Immature natural killer cell (primary cell): ENCODE data around the gene CDK5RAP2. TPM values are rescaled to one million over a fixed set of nuclear protein-coding genes. Genes with fewer than 3 reads are reported as not detected.

Experiments
- DNase-seq, 3 donors: peaks; one replicate each; pipeline ENCODE4 v3.0.0; 2022; ENCODE audit warnings: mixed read lengths in 1 of 3
- H3K27ac Mint-ChIP-seq, 6 donors: one replicate each; pipeline ENCODE4 v1.8.0; 2020; ENCODE audit warnings: mixed read lengths in 6 of 6, mild to moderate bottlenecking in 5 of 6, inconsistent platforms in 4 of 6, moderate library complexity in 3 of 6
- H3K27me3 Mint-ChIP-seq, 3 donors: one replicate each; pipeline ENCODE4 v1.8.0; 2020 to 2021; ENCODE audit warnings: low read depth in 3 of 3, mild to moderate bottlenecking in 3 of 3, mixed read lengths in 3 of 3, moderate library complexity in 3 of 3, inconsistent platforms in 1 of 3
- H3K36me3 Mint-ChIP-seq, 3 donors: one replicate each; pipeline ENCODE4 v1.8.0; 2020; ENCODE audit warnings: mixed read lengths in 3 of 3, inconsistent platforms in 2 of 3, mild to moderate bottlenecking in 2 of 3
- H3K4me1 Mint-ChIP-seq, 2 donors: one replicate each; pipeline ENCODE4 v1.8.0; 2020; ENCODE audit warnings: inconsistent platforms in 2 of 2, mild to moderate bottlenecking in 2 of 2, mixed read lengths in 2 of 2, moderate library complexity in 1 of 2
- H3K4me3 Mint-ChIP-seq, 5 donors: one replicate each; pipeline ENCODE4 v1.8.0; 2020; ENCODE audit warnings: mild to moderate bottlenecking in 5 of 5, mixed read lengths in 5 of 5, inconsistent platforms in 3 of 5, moderate library complexity in 3 of 5
- H3K9me3 Mint-ChIP-seq, 6 donors: one replicate each; pipeline ENCODE4 v1.8.0; 2020; ENCODE audit warnings: mild to moderate bottlenecking in 6 of 6, mixed read lengths in 6 of 6, inconsistent platforms in 4 of 6, moderate library complexity in 3 of 6
- polyA plus RNA-seq, 3 donors: library from polyadenylated mRNA; unstranded; fragments of 300-500 nt; fragmentation: Illumina TruSeq; gene quantifications; one replicate each; pipeline ENCODE4 v1.2.3, GENCODE V29; 2021

CDK5RAP2 gene
- polyA plus RNA-seq, 3 donors from 2014 or later: 6.7 to 32.7 (median 11.6) TPM

DNA sequence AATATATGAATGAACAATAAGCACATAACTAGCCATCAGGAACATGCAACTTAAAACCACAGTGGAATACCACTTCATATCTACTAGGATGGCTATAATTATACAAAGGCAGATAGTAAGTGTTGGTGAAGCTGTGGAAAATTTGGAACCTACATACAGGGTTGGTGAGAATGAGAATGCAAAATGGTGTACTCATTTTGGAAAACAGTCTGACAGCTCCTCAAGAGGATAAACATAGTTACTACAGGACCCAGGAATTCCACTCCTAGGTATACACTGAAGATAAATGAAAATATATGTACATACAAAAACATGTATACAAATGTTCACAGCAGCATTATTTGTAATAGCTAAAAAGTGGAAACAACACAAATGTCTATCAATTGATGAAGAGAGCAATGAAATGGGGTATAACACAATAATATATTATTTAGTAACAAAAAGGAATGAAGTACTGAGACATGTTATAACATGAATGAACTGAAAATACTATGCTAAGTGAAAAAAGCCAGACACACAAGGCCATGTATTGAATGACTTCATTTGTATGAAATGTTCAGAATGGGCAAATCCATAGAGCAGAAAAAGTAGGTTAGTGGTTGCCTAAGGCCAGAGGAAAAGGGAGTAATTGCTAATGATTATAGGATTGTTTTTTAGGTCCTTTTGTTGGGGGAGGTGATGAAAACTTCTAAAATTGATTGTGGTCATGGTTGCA lies 31.2 kb upstream of the CDK5RAP2 start:
- peaks cover 0 to 1% of the 10 kb centered on the region in 2 donors for H3K4me1 Mint-ChIP-seq

DNA sequence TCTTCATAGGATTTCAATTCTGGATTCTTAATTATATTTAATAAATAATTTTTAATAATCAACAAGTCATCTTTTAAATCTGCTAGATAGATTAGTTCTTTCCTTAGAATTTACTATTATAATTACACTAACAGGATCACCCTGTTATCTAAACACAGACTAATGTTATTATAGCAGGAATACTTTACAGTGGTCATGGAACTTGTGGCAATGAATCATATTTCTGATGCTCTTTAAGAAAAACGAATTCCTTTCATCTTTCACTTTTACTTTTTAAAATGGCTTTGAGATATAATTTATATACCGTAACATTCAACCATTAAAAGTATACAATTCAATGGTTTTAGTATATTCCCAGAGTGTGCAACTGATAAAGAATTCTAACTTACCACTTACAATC lies 29.7 kb upstream of the CDK5RAP2 start:
- H3K27ac Mint-ChIP-seq: no peak overlapping the region
- no peak overlapping the region for H3K4me3 Mint-ChIP-seq
- peaks cover 0 to 1% of the 10 kb centered on the region in 2 donors for H3K4me1 Mint-ChIP-seq
- no peak for DNase-seq
- H3K36me3 Mint-ChIP-seq: peaks cover 7 to 41% (median 30%) of the 10 kb centered on the region in 3 donors
- H3K27me3 Mint-ChIP-seq: peaks cover 0 to 1% (median 0%) of the 10 kb centered on the region in 3 donors
- no peaks in the 10 kb centered on the region for H3K9me3 Mint-ChIP-seq

More for the DNA sequence above, 31.2 kb upstream of the CDK5RAP2 start:
- peaks cover 0 to 1% (median 0%) of the 10 kb centered on the region in 3 donors for H3K27me3 Mint-ChIP-seq
- H3K27ac Mint-ChIP-seq: no peak overlapping the region
- no peak overlapping the region for H3K4me3 Mint-ChIP-seq
- H3K9me3 Mint-ChIP-seq: no peaks in the 10 kb centered on the region
- peaks cover 4 to 32% (median 25%) of the 10 kb centered on the region in 3 donors for H3K36me3 Mint-ChIP-seq
- DNase-seq: no peak

DNA sequence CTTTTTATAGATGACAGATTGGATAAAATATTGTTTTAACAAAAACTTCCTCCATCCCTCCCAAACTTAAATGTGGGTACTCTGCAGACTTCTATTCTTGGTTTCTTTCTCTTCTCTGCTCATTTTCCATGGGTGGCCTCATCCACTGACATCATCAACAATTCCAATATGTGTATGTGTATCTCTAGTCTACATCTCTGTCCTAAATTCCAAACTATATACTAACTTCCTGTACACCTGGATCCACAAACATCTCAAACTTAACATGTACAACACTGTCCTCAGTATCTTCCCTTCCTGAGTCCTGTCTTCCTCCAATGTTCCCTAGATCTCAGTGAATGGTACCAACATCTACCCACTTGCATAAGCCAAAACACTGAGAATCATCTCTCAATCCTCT lies 28.5 kb upstream of the CDK5RAP2 start:
- Mint-ChIP-seq H3K9me3 (no peaks in the 10 kb centered on the region), H3K4me1 (peaks cover 0 to 1% of the 10 kb centered on the region in 2 donors), H3K4me3 (no peak overlapping the region), H3K27me3 (peaks cover 0 to 1% (median 0%) of the 10 kb centered on the region in 3 donors), H3K27ac (peak overlapping the region in 1 of 6 donors; percentile 7), H3K36me3 (peaks cover 7 to 47% (median 30%) of the 10 kb centered on the region in 3 donors)
- DNase-seq: no peak

DNA sequence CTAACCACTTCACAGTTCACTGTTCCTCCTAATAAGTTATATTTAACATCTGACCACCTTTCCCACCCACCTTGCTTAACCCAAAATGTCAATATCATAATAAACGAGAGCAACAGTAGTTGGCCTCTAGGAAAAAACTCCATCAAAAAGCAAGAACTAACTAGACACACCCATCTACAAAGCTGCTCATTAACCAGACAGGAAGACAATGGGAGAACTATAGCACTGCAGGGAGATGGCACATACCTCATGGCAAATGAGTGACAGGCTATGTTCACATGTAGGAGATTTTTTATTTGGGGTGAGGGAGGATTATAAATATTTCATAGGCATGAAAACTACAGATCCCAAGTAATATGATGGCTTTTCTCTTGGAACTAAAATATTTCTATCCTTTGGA lies 23.6 kb upstream of the CDK5RAP2 start:
- no peaks in the 10 kb centered on the region for H3K9me3 Mint-ChIP-seq
- no peak for DNase-seq
- peaks cover 6 to 30% (median 14%) of the 10 kb centered on the region in 3 donors for H3K36me3 Mint-ChIP-seq
- H3K27me3 Mint-ChIP-seq: peaks cover 0 to 2% (median 0%) of the 10 kb centered on the region in 3 donors
- H3K4me3 Mint-ChIP-seq: no peak overlapping the region
- no peaks in the 10 kb centered on the region for H3K4me1 Mint-ChIP-seq
- H3K27ac Mint-ChIP-seq: no peak overlapping the region

DNA sequence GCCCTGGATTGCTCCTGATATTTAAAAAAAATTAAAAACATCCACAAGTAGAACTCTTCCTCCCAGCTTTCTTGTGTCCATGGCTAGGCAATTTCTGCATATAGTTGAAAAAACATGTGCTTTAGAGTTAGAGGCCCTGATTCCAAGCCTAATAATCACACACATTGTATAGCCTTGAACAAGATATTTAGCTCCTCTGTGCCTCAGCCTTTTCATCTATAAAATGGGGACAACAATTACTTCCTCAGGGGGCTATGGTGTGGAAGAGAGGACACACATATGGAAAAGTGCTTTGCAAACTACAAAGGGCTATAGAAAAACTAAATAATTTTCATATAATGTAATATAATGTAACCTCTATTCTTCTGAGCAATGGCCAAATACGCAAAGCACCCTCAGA lies 23.0 kb upstream of the CDK5RAP2 start:
- peaks cover 3 to 26% (median 9%) of the 10 kb centered on the region in 3 donors for H3K36me3 Mint-ChIP-seq
- H3K27me3 Mint-ChIP-seq: peaks cover 0 to 2% (median 0%) of the 10 kb centered on the region in 3 donors
- no peak overlapping the region for H3K27ac Mint-ChIP-seq
- no peak for DNase-seq
- H3K4me3 Mint-ChIP-seq: no peak overlapping the region
- H3K9me3 Mint-ChIP-seq: no peaks in the 10 kb centered on the region
- no peaks in the 10 kb centered on the region for H3K4me1 Mint-ChIP-seq

DNA sequence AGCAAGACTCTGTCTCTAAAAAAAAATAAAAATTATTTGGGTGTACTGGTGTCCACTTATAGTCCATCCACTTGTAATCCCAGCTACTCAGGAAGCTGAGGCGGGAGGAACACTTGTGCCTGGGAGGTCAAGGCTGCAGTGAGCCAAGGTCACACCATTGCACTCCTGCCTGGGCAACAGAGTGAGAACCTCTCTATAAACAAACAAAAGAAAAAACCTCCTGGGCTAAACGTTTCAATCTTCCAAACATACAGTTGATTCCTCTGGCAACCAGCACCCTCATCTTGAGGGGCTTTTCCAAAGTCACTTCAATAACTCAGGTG lies 13.9 kb upstream of the CDK5RAP2 start:
- no peaks in the 10 kb centered on the region for H3K9me3 Mint-ChIP-seq
- no peaks in the 10 kb centered on the region for H3K4me1 Mint-ChIP-seq
- no peaks in the 10 kb centered on the region for H3K36me3 Mint-ChIP-seq
- no peak for DNase-seq
- peaks cover 0 to 1% (median 0%) of the 10 kb centered on the region in 3 donors for H3K27me3 Mint-ChIP-seq
- H3K27ac Mint-ChIP-seq: no peak overlapping the region
- no peak overlapping the region for H3K4me3 Mint-ChIP-seq

DNA sequence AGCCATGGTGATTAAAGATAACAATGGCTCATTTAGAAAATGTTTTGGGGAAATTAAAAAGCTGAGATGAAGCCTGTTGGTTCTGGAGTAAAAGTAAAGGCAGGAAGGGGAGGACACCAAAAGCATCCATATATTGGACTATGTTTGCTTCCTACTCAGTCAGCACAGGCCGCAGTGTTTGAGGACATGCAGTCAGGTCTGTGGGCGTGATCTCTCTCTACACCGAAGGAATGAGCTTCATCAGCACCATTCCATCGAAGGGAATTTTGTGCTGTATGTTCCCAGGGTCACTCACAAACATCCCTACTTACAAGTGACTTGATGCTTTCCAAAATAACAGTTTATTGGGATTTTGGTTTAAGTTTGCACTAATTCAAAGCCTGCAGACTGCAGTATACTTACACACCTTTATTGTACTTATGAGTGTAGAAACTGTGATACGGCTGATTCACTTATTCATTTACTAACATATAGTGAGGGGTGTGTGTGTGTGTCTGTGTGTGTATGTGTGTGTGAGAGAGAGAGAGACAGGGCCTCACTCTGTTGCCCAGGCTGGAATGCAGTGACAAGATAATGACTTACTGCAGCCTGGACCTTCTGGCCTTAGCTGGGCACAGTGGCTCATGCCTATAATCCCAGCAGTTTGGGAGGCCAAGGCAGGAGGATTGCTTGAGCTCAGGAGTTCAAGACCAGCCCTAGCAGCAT lies 13.4 kb upstream of the CDK5RAP2 start:
- no peaks in the 10 kb centered on the region for H3K4me1 Mint-ChIP-seq
- H3K9me3 Mint-ChIP-seq: no peaks in the 10 kb centered on the region
- peaks cover 0 to 1% (median 0%) of the 10 kb centered on the region in 3 donors for H3K27me3 Mint-ChIP-seq

DNA sequence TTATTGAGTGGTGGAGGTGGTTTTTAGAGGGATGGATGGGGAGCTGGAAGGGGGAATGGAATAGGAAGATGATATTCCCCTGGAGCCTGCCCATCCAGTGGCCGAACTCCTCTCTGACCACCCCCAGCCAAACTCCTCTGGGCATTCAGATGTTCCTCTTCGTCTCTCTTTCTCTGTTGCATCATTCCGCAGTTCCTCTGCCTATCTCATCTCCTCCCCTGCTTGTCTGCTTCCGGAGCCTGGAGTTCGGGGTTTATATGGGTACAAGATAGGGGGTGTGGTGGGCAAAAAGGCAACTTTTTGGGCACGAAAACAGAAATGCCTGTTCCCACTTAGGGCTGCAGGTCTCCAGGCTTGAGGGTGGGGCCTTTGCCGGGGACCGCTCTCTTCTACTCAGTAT lies 12.2 kb upstream of the CDK5RAP2 start:
- no peak for DNase-seq
- Mint-ChIP-seq H3K4me3 (no peak overlapping the region), H3K36me3 (no peaks in the 10 kb centered on the region)

More for the DNA sequence above, 13.4 kb upstream of the CDK5RAP2 start:
- no peaks in the 10 kb centered on the region for H3K36me3 Mint-ChIP-seq
- DNase-seq: no peak
- H3K4me3 Mint-ChIP-seq: no peak overlapping the region
- peak overlapping the region in 1 of 6 donors; percentile 8 for H3K27ac Mint-ChIP-seq

DNA sequence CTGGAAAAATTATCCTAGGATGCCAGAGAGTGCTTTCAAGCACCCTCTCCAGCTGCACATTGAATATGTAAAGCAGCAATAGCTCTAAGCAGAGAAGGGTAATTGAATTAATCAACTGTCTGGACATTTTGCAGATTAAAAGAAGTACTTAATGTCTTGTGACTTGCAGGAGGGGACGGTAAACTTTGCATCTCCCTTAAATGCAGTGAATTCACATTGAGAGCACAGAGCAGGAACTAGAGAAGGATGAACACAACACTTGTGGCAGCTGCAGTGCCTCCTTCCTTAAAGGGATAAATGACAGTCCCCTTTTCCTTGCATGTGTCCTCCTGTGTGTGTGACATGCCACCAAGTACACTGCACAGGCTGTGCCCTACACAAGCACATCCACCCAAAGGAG lies 7.4 kb upstream of the CDK5RAP2 start:
- Mint-ChIP-seq H3K27ac (no peak overlapping the region), H3K4me1 (peaks cover 9 to 11% of the 10 kb centered on the region in 2 donors), H3K4me3 (no peak overlapping the region), H3K36me3 (no peaks in the 10 kb centered on the region), H3K27me3 (no peaks in the 10 kb centered on the region), H3K9me3 (no peaks in the 10 kb centered on the region)
- DNase-seq: no peak

More for the DNA sequence above, 12.2 kb upstream of the CDK5RAP2 start:
- H3K27me3 Mint-ChIP-seq: peaks cover 0 to 1% (median 0%) of the 10 kb centered on the region in 3 donors
- no peaks in the 10 kb centered on the region for H3K4me1 Mint-ChIP-seq
- H3K27ac Mint-ChIP-seq: no peak overlapping the region
- no peaks in the 10 kb centered on the region for H3K9me3 Mint-ChIP-seq

DNA sequence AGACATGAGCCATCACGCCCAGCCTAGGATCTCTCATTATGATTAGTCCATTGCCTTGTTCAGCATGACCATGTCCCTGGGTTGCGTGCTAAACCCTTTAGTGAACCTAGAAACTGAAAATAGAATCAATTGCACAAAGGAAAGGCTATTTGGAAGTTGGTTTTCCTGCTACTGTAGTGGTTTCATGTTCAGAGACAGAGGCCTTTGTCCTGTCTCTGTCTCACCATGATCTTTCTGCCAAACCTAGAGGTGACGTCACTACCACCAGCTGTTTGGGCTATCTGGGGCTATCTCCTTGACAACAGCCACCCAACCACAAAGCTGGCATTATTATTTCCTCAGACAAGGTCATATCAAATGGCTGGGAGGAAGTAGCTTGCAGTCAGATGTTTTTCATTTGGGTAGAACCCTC lies 4.0 kb upstream of the CDK5RAP2 start:
- peaks cover 33 to 39% of the 10 kb centered on the region in 2 donors for H3K4me1 Mint-ChIP-seq
- no peak overlapping the region for H3K4me3 Mint-ChIP-seq
- H3K27me3 Mint-ChIP-seq: peaks cover 0 to 7% (median 5%) of the 10 kb centered on the region in 3 donors
- DNase-seq: peak; percentile 63 to 65 (median 64)
- H3K36me3 Mint-ChIP-seq: no peaks in the 10 kb centered on the region
- peak overlapping the region in 4 of 6 donors; percentile 14 to 49 (median 28) for H3K27ac Mint-ChIP-seq
- H3K9me3 Mint-ChIP-seq: no peaks in the 10 kb centered on the region

DNA sequence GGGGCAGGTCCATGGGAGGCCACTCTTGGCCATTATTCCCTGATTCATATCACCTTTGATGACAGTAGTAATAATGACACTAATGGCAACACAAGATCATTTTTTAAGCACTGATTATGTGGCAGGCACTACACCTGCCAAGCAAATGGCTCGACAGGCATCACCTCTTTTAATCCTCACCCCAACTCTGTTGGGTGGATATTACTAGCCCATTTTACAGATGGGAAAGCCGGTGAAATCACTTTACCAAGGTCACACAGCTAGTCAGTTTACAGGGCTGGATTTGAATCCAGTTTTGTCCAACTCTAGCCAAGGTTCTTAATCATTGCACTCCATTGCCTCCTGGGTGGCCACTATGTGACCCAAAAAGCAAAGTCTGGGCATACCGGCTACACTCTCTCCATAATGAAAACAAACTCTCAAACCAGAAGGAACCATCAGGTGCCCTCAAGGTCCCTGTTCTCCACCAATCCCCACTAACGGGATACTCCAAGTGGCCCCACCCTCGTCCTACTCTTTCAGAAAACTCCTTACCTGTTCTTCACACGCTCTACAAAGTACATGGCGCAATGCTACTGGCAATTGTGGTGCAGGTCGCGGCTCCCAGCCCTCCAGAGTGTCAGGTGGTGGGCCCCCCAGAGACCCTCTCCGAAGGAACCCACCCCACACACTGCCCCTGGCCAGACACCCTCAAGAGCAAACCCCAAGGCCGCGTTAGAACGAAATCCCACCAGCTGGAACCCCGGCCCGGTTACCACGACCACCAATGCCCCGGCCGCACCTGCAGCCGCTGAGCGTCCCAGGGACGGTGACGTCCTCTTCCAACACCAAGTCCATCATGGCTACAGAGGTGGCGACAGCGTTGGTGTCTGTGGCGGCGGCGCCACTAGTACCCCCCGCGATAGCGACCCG lies 572 bp downstream of the CDK5RAP2 start:
- peak in 1 of 3 donors; percentile 3 for DNase-seq
- Mint-ChIP-seq H3K27me3 (peaks cover 0 to 9% (median 7%) of the 10 kb centered on the region in 3 donors), H3K9me3 (no peaks in the 10 kb centered on the region), H3K27ac (peak overlapping the region; percentile 83 to 96 (median 92)), H3K36me3 (no peaks in the 10 kb centered on the region), H3K4me3 (peak overlapping the region; percentile 87 to 96 (median 92)), H3K4me1 (peaks cover 48 to 66% of the 10 kb centered on the region in 2 donors)

DNA sequence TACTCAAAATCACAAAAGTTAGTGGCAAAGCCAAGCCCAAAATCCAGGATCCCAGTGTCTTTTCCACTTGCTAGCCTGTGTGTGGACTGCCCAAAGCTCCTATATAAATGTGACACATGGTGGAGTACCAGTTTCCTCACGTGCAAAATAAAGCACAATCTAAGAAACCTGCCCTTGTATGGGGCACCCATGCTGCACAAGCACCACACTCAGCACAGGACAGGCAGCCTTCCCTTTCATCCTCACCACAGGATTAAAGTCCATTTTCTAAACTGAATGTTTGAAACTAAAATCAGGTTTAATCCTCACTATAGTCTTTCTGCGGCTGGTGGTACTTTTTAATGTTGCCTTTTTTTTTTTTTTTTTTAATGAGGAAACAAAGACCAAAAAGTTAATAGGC lies 5.5 kb downstream of the CDK5RAP2 start:
- peaks cover 11 to 14% (median 12%) of the 10 kb centered on the region in 3 donors for H3K36me3 Mint-ChIP-seq
- H3K27me3 Mint-ChIP-seq: peaks cover 0 to 2% (median 2%) of the 10 kb centered on the region in 3 donors
- H3K27ac Mint-ChIP-seq: no peak overlapping the region
- H3K9me3 Mint-ChIP-seq: no peaks in the 10 kb centered on the region
- H3K4me1 Mint-ChIP-seq: peaks cover 22 to 45% of the 10 kb centered on the region in 2 donors
- H3K4me3 Mint-ChIP-seq: no peak overlapping the region
- no peak for DNase-seq

DNA sequence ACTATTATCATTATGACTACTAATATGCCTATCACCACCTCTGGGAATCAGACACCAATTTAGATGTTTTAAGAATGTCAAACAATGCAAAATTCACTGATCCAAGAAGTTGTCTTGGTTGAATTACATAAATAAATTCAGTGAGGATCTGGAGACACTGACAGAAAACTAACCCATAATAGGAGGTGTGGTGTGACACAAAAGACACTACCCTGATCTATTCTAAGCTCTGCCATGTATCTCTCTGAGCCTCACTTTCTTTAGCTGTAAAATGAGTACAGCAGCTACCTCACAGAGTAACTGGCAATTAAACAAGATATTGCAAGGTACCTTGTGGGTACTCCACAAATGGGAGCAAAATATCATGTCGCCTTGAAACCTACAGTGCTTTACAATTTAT lies 7.5 kb downstream of the CDK5RAP2 start:
- peaks cover 0 to 2% (median 2%) of the 10 kb centered on the region in 3 donors for H3K27me3 Mint-ChIP-seq
- H3K9me3 Mint-ChIP-seq: no peaks in the 10 kb centered on the region
- no peak overlapping the region for H3K27ac Mint-ChIP-seq
- no peak for DNase-seq
- H3K4me1 Mint-ChIP-seq: peaks cover 9 to 29% of the 10 kb centered on the region in 2 donors
- peaks cover 27 to 32% (median 28%) of the 10 kb centered on the region in 3 donors for H3K36me3 Mint-ChIP-seq
- no peak overlapping the region for H3K4me3 Mint-ChIP-seq
